Measurements from ENCODE around the gene SRD5A1.

The SRD5A1 gene, protein sequence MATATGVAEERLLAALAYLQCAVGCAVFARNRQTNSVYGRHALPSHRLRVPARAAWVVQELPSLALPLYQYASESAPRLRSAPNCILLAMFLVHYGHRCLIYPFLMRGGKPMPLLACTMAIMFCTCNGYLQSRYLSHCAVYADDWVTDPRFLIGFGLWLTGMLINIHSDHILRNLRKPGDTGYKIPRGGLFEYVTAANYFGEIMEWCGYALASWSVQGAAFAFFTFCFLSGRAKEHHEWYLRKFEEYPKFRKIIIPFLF

DNA sequence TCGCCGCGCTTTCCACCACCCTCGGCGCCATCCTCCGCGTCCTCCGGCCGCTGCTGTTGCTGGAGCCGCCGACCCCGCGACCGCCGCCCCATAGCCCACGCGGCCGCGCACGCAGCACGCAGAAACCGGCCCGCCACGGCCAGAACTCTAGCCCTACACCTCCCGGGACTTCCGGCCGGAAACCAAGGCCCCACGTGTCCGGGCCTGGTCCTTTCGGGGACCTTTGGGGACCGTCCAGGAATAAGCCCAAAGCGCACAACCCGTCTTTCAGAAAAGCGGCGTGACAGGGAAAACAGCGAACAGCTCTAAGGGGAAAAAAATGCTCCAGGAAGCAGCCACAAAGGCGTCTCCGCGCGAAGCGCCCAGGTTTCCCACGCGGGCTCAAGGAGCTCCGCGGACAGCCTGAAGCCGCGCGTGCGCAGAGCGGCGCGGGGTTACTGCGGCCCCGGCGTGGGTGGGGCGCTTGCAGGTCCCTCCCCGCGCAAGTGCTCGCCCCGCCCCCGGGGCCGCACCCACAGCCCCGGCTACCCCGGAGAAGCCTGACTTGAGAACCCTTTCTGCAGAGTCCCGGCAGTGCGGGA lies at the start of gene SRD5A1, which contains the start of gene NSUN2:
TSS of gene SRD5A1 (plus strand) at position 553 of the 581 bp plus-strand sequence. CDS start 137 bp downstream, outside the sequence.
TSS of gene NSUN2 (minus strand) at position 157 of the 581 bp plus-strand sequence. CDS start at position 92, 65 bp downstream.
- peak; percentile 92 for DNase-seq

DNA sequence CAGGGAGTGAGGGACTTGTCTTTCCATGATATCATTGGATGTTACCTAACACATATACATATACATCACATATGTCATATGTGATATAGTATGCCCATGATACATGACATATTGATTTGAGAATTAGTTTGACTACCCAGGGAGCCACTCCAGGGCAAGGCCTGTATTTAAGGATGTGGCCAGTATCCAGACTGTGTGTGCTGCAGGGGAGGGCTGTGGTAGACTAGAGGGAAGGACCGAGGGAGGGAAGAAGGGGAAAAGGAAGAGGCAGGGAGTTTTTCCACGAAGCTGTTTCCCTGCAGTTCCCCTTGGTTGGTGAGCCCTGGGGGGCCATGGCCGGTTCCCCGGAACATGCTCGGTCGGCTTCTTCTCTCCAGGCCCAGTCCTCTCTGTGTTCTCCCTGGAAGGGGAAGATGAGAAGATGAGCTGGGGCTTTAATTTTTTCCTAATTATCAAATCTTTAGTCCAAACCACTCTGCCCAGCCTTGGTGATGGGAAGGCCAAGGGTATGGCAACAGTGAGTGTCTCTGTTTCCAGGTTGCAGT lies 49.1 kb upstream of the SRD5A1 start:
- no peak for DNase-seq

DNA sequence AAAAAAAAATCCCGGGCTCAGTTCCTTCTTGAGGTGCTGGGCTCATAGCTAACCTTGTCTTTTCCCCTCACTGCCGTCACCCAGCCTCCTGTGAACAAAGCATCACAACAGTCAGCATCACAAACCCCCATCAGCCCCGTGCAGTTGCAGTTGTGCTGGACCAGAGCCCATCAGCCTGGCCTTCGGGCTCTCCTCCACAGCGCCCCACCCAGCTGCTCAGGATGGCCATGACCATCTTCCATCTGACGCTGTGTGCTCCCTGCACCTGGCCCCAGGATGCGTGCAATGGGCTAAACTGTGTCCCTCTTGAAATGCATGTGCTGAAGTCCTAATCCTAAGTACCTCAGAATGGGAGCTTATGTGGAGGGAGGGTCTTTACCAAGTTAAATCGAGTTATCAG lies 48.5 kb upstream of the SRD5A1 start:
- DNase-seq, result no peak

DNA sequence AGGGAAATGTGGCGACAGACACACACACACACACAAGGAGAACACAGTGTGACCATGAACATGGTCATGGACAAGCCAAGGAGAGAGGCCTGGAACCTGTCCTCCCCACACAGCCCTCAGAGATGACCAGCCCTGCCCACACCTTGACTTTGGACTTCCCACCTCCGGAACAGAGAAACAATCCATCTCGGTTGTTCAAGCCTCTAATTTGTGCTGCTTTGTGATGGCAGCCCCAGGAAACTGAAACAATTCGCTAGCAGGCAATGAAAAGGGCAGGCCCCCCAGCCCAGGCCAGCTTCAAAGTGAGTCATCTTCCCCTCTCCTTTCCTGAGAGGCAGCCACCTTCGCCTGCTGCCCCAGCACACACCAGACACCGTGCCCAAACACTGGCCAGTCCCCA lies 48.1 kb upstream of the SRD5A1 start:
- no peak for DNase-seq

DNA sequence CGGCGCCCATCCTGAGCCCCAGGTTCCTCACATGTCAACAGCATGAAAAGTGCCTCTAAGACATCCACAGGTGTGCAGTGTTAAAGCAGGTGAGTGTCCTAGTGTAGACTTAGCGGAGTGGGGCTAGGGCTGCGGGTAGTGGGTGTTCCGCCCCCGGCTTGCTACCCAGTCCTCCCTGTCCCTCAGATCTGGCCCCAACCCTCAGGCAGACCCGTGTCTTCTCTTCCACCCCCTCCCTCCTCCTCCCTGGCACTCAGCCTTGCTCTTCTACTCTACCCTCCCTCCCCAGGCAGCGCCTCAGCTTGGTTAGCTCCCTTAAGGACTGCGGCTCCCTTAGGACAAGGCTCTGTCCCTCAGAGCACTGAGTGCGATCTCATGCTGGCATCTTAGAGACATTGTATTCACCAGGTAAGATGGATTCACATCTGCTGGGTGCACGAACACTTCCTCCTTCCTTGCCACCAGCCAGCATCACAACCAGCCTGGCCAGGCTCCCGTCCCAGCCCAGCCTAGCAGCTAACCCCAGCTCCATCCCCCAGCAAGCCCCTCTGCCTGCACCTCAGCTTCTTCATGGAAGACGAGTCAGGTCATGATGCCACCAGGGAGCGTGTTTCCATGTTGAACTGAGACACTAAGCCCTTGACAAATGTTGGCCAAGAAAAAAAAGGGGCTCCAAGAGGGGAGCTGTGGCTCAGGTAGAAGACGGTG lies 47.1 kb upstream of the SRD5A1 start:
- DNase-seq, result no peak

DNA sequence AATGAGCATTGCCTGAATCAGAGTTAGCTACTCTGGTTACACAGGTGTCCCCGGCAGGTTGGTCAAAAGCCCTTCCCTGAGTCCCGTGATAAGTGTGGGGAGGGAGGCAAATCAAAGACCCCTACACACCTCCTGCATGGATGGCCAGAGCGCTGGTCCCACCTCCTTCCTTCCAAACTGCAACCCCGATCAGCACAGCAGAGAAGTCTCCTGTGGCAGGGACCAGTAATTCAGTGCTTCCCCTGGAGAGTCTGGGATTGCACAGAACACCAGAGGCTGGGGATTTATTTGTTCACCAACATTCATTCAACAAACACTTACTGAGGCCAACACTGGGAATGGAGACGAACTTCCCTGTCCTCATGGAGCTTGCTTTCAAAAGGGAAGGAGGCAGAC lies 46.6 kb upstream of the SRD5A1 start:
- no peak for DNase-seq

DNA sequence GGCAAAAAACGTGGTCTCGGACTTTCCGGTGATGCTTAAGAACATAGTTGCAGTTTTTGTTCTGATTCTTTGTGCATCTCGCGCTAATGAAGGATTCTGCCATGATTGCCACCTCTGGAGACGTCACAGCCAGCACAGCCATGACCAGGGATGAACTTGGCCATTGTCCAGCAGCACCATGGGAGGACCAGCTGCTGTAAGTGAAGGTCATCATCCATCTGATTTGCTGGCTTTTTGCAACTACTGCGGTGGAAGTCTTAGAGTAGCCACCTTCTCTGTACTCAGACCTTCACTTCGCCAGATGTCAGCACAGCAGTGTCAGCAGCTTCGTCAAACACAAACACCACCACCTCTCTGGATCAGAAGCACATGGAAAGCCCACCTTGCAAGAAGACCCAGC lies 46.1 kb upstream of the SRD5A1 start:
- DNase-seq, result no peak

DNA sequence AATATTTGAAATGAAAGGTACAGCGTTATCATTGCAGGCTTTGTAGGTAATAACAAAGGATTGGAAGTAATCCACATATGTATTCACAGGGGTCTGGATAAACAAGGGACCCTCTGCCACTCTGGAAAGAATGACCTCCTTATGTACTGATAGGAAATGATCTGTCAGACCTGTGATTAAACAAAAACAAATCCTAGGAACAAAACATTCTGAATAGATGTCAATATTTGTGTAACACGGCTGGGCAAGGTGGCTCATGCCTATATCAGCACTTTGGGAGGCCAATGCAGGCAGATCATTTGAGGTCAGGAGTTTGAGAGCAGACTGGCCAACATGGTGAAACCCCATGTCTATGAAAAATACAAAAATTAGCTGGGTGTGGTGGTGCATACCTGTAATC lies 42.7 kb upstream of the SRD5A1 start:
- no peak for DNase-seq

DNA sequence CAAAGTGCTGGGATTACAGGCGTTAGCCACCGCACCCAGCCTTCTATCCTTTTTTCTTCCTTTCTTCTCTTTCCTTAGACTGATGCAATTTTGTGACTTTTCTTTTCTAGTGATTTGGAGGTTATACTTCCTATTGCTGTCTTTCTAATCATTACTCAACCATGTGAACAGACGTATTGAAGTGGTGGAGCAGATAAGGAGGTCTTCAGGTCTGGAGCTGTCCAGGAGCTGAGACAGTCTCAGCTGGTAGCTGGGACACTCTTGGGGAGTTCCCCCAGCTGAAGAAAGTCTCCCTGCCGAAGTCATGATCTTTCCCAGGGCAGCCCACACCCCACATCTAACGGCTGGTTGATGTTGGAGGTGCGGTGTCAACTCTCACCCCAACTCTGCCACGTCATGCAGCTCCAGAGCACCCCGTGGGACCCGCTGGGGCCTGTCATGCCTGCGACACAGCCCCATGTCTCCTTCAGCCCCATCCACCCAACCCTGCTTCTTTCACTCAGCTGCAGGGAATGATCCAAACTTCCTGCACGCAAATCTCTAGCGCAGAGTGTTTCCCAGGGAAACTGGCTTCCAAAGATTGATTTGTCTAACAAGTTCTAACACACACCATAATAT lies 41.5 kb upstream of the SRD5A1 start:
- no peak for DNase-seq

DNA sequence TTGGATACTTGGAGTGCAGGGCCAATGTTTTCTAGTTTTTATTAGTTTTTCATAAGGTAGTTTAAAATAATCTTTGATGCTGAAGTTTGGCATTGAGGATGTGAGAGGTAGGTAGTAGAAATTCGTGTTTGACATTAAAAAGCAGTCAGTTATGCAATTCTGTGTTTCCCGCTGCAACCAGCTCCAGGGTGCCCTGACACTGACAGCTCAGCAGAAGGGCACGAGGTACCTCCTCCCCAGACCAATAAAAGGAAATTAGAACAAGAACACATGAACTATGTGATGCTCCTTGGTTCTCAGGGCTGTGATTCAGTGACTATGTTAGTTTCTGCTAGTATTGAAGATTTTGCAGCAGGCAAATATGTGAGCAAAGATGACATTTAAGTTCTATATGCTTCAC lies 40.6 kb upstream of the SRD5A1 start:
- no peak for DNase-seq

DNA sequence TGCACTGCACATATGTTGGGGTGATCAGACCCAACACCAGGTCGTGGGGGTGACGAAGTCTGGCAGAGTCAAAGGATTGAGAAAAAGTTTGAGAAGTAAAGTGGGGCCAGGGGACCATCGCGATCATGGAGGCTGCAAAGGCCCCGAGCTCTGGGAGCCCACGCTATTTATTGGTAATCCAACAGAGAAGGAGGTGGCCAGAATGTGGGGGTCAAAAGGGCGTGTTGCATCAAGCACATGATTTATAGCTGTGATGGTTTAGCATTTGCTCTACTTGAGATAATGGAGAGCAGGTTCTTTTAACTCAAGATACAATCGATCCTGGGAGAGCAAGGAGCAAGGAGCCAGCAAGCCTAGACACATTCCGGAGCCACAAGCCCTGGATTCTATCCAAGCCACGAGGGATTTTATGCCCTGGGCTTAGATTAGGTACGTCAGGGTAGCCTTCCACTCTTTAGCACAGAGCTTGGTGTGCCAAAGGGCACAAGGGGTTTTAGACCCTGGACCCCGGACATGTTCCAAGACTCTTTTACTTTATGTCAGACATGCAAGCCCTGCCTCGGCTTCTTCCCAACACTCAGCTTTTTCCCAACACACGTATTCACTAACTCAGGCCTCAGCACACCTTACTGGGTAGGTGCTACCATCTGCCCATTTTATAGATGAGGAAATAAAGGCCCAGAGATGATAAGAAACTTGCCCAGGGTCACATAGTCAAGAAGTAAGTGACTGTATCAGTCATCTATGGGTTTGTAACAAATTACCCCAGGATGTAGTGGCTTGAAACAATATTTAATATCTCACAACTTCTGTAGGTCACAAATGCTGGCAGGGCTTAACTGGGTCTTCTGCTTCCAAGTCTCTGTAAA lies 39.9 kb upstream of the SRD5A1 start:
- DNase-seq, result no peak

DNA sequence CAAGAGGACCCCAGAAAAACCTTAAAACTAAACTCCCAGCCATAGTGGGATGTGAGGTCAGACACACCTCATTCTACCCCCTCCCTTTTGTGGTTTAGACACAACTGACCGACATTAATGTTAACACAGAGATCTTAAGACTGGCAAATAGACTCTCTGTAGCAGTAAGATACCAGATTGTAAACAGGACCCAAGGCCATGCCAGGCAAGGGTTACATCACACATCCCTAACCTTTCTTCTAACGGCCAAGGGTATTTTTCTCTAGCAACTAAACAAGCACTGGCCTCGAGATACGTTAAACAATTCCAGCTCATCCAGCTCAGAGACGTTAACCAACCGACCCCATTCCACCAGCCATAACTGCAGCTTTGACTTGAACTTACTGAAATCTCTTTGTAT lies 39.2 kb upstream of the SRD5A1 start:
- DNase-seq, result no peak

DNA sequence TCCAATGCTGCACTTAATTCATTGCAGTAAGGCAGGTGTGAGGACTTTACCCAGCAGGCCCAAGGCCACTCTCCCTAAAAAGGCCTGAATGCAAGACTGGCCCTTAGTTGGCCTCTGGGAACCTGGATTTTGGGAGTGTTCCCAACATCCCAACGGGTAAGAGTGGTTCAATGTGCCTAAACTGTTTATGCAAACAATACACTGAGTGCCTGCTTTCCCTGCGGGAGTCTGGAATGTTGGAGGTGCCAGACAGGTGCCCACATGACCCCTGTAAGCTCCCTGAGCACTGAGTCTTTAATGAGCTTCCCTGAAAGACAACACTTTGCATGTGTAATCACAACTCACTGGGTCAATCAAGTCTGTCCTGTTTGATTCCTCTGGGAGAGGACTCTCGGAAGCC lies 37.8 kb upstream of the SRD5A1 start:
- no peak for DNase-seq

DNA sequence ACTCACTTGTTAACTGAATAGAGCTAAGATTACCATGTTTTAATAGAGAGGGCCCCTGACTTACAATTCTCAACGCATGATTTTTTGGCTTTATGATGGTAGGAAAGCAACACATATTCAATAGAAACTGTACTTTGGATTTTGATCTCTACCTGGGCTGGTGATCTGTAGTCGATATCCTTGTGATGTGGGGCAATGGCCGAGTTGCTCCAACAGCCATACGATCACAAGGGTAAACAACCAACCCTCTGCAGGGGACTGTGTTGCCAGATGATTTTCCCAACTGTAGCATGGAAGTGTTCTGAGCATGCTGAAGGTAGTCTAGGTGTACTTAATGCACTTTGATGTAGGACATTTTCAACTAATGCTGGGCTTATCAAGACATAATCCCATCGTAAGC lies 36.9 kb upstream of the SRD5A1 start:
- DNase-seq, result no peak

DNA sequence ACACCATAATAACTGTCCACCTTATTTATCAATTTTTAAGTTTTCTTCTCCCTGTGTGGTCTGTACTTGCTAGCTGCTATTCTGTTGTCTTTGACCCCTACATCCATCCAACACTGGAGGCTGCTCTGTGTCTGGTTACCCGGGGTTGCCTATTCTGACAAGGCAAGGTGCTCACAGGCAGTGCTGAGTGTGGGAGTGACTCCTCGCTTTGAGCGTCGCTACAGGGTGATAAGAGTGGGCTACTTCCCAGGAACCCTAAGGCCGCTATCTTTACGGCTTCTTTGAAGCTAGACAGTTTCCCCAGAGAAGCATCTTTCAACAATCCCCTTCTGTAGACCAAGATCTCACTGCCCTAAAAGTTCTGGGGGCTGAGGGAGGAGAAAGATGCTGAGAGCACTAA lies 35.7 kb upstream of the SRD5A1 start:
- no peak for DNase-seq

DNA sequence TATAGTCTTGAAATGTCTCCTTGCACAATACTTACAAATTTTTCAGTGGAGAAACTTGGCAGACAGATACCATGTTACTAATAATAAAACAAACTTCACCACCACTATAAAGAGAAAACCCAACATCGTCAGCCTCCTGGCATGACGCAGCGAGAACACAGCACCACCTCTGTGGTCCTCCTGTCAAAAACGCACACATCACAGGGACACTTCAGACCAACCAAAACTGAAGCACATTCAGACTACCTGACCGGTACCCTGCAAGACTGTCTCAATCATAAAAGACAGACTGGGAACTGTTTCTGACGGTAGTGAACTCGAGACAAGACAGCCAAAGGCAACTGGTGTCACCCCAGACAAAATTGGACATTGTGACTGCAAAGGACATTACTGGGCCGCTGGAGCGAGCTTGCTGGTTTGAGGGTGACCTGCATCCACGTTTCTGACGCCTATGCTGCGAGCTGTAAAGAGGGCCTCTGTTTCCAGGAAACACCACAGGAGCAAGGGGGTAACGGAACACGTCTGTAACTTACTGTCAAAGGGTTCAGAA lies 34.8 kb upstream of the SRD5A1 start:
- DNase-seq, result no peak

DNA sequence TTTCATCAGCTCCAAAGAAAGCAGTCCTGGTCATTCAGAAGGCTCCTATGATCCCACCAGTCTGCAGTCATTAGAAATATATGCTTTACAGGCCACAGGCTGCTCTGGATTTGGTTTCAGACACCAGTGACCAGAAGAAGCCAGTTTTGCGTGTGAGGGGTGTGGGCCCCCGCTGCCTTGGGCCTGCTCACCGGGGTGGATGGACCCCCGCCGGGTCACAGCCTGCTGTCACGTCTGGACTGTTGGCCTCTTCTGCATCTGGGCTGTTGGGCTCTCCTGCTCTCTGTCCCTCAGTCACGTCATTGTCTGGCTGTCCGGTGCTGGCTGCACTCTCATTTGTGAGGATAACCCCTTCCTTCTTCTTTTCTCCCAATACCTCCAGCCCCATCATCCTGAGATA lies 33.5 kb upstream of the SRD5A1 start:
- no peak for DNase-seq

DNA sequence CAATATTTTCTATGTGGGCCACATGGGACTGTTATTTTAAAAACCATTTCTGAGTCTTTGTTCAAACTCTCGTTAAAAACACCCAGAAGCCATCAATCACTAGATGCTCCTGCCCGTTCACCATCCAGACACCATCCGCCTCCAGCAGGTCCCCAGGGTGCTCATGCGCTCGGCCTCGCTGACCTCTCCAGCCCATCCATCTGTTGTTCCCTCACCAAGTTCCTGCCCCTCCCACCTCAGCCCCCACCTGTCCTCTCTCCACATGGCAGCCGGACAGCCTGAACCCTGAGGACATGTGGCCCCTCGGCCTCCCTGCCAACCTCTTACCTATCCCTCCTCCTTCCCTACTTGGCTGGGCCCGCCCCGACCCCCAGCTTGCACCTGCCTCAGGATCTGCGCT lies 32.0 kb upstream of the SRD5A1 start:
- DNase-seq, result no peak

DNA sequence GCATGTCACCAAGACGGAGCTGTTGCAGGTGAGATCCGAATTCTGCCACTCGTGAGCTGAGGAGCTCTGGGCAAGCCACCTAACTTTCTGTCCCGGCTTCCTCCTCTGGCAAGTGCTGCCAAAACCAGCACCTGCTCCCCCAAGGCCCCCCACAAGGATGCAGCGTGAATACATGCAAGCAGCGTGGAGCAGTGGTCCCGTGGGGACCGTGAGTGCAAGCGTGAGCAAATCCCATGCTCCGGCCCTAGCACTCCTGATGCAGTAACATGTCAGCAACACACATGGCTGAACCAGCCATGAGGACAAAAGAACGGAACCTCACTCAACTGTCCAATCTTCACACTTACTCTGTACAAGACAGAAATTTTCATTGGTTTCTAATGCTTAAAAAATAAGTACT lies 31.4 kb upstream of the SRD5A1 start:
- DNase-seq, result no peak

DNA sequence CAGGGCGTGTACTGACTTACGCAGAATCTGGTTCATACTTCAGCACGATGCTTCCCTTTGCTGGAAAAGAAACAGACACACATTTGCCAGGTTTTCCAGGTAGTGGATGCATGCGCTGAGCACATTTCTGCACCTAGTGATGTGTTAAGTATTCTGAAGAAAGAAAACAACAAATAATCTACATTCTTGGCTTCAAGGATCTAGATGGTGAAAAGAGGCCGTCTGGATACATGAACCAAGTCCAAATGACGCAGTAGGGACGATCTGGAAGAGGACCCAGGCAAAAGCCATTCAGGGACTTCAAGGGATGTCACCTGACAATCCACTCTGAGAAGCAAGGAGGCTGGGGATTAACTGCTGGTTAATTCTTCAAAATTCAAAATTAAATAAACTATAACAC lies 30.8 kb upstream of the SRD5A1 start:
- DNase-seq, result no peak

DNA sequence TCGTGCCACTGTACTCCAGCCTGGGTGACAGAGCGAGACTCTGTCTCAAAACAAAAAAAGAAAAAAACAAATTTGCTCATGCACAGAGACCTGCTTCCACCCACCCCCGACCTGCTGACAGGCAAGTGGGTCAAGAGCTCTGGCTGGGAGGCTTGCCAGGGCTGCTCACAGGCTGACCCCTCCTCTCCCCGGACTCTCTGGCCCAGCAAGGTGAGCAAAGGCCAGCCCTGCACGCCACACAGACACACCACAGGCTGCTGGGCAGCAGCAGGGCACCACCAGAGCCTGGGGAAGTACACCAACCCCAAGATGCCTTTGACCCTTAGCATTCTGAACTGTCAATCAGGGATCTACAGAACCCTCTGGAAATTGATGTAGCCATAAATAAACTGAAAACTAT lies 29.6 kb upstream of the SRD5A1 start:
- no peak for DNase-seq

DNA sequence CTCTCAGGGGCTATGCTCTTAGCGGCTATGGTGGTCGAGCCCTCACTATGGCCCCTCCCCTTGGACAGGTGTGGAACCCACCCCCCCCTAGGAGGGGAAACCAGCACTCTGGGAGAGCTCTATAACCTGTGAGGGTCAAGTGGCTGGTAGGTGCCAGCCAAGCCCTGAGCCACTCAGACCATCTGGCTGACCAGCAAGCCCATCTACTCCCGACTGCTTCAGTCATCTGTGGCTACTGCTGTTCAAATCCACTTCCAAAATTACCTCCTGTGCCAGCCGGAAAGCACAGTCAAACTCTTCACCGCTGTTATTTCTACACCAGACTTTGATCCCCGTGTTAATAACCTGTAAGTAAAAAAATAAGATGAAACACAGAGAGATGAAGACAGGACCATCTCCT lies 28.9 kb upstream of the SRD5A1 start:
- DNase-seq, result no peak
